Retinal pigment epithelial cell (primary cell): Measurements from ENCODE around the gene RGS18.

Source experiments
- DNase-seq: peaks from one replicate; pipeline ENCODE4 v3.0.0-alpha.2; 2010; ENCODE audit warnings: low read depth
- H3K4me3 ChIP-seq: 2 replicates; pipeline ENCODE4 v1.5.1; 2011; ENCODE audit warnings: mild to moderate bottlenecking, low read length, control low read depth, moderate library complexity
- CTCF ChIP-seq: conservative IDR thresholded peaks from 2 replicates; pipeline ENCODE4 v1.5.1; 2011; ENCODE audit warnings: low read depth, low read length, control low read depth, inconsistent platforms

Gene RGS18

GRCh38 chr1:192158181-192158580 is at the start of gene RGS18:
RGS18 (plus strand) TSS chr1:192158462; CDS start chr1:192158638, 176 bp downstream.
- H3K4me3 ChIP-seq: no peak within 1 kb of the TSS
- DNase-seq: no peak
- TF ChIP-seq CTCF: no peak

GRCh38 chr1:192109576-192109975 is 48.7 kb upstream of the RGS18 start:
- no peak for DNase-seq
- no peak for TF ChIP-seq CTCF
- H3K4me3 ChIP-seq: no peak overlapping the region

GRCh38 chr1:192115000-192115399 is 43.3 kb upstream of the RGS18 start:
- no peak for DNase-seq
- no peak for TF ChIP-seq CTCF

GRCh38 chr1:192118881-192119405 is 39.3 kb upstream of the RGS18 start:
- DNase-seq: no peak
- TF ChIP-seq CTCF: no peak

More at GRCh38 chr1:192115000-192115399, 43.3 kb upstream of the RGS18 start:
- no peak overlapping the region for H3K4me3 ChIP-seq

GRCh38 chr1:192119701-192120100 is 38.6 kb upstream of the RGS18 start:
- DNase-seq: peak; percentile 82
- TF ChIP-seq CTCF: no peak
- H3K4me3 ChIP-seq: no peak overlapping the region

More at GRCh38 chr1:192118881-192119405, 39.3 kb upstream of the RGS18 start:
- no peak overlapping the region for H3K4me3 ChIP-seq

- H3K4me3 ChIP-seq: no peak overlapping the region
- TF ChIP-seq CTCF: no peak
- no peak for DNase-seq
Measured at GRCh38 chr1:192122668-192123067, 35.6 kb upstream of the RGS18 start.

- TF ChIP-seq CTCF: no peak
- H3K4me3 ChIP-seq: no peak overlapping the region
- DNase-seq: no peak
Measured at GRCh38 chr1:192123212-192123611, 35.0 kb upstream of the RGS18 start.
